ENCODE measurements around the gene ADCY10.

The ADCY10 gene

GRCh38 chr1:167802235-167802634 is 111.7 kb downstream of the ADCY10 start:
- TF ChIP-seq, protein P1, sequence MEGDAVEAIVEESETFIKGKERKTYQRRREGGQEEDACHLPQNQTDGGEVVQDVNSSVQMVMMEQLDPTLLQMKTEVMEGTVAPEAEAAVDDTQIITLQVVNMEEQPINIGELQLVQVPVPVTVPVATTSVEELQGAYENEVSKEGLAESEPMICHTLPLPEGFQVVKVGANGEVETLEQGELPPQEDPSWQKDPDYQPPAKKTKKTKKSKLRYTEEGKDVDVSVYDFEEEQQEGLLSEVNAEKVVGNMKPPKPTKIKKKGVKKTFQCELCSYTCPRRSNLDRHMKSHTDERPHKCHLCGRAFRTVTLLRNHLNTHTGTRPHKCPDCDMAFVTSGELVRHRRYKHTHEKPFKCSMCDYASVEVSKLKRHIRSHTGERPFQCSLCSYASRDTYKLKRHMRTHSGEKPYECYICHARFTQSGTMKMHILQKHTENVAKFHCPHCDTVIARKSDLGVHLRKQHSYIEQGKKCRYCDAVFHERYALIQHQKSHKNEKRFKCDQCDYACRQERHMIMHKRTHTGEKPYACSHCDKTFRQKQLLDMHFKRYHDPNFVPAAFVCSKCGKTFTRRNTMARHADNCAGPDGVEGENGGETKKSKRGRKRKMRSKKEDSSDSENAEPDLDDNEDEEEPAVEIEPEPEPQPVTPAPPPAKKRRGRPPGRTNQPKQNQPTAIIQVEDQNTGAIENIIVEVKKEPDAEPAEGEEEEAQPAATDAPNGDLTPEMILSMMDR (IDR thresholded peaks at IDR 0.05; ENCODE audit: low read depth, low read length), result no peak
- no peak for DNase-seq (ENCODE audit: extremely low read depth, low read depth)

DNA sequence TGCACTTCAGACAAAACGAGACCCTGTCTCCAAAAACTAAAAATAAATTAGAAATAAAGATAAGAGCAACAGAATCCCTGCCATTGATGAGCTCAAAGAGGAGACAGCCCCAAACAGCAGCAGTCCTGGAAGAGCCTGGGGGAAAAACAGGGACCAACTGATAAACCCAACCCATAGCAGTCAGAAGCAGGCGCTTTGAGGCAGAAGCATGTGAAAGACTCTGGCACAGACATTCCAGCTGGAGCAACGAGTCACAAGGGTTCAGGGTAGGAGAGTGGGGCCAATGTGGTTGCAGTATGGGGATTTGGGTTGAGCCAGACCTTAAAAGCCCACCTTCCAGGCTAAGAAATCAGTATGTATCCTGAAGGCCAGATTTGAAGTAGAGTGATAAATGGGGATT is 113.7 kb downstream of the ADCY10 start:
- no peak for DNase-seq (ENCODE audit: extremely low read depth, low read depth)
- TF ChIP-seq, protein P1 (IDR thresholded peaks at IDR 0.05; ENCODE audit: low read depth, low read length), result no peak

DNA sequence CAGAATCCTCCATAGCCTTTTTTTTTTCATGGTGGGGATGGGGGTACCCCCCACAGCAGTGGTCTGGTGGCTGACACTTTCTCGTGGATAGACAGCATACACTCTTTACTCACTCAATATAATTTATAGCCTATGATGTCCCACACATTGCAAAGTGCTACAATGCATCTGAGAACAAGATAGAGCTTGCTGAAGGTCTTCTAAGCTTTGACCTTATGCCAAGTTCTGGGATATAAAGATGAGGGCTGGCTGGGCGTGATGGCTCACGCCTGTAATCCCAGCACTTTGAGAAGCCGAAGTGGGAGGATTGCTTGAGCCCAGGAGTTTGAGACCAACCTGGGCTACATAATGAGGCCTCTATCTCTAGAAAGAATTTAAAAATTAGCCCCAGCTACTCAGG is 114.2 kb downstream of the ADCY10 start:
- no peak for DNase-seq (ENCODE audit: extremely low read depth, low read depth)

GRCh38 chr1:167798952-167799351 is 115.0 kb downstream of the ADCY10 start:
- TF ChIP-seq, protein P1 (IDR thresholded peaks at IDR 0.05; ENCODE audit: low read depth, low read length), result no peak
- no peak for DNase-seq (ENCODE audit: extremely low read depth, low read depth)

More for the DNA sequence above, 114.2 kb downstream of the ADCY10 start:
- TF ChIP-seq, protein P1 (IDR thresholded peaks at IDR 0.05; ENCODE audit: low read depth, low read length), result no peak

DNA sequence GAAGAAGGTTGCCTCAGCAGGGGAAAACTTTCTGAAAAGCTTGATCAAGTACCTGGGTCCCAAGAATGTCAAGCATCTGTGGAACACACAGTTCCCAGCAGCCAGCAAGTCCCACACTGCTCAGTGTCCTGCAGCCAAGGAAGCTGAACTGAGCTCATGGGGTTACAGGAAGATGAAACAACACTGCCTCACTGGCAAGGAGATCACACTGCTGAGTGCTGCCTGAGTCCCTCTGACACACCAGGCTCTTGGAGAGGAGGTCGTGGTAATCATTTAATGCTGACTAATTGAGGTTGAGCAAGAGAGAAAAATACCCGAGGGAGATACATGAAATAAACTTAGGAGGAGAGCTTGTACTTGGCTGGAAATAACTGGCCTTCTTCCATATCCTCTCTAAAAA is 116.9 kb downstream of the ADCY10 start:
- TF ChIP-seq, protein P1 (IDR thresholded peaks at IDR 0.05; ENCODE audit: low read depth, low read length), result peak; percentile 9
- peak; percentile 95 for DNase-seq (ENCODE audit: extremely low read depth, low read depth)

GRCh38 chr1:167795810-167796740 is 117.9 kb downstream of the ADCY10 start:
- TF ChIP-seq, protein P1 (IDR thresholded peaks at IDR 0.05; ENCODE audit: low read depth, low read length), result no peak
- no peak for DNase-seq (ENCODE audit: extremely low read depth, low read depth)

GRCh38 chr1:167794043-167794442 is 119.9 kb downstream of the ADCY10 start:
- TF ChIP-seq, protein P1 (IDR thresholded peaks at IDR 0.05; ENCODE audit: low read depth, low read length), result no peak; the same call in 1 of the 2 replicates
- DNase-seq (ENCODE audit: extremely low read depth, low read depth), result no peak
